ENCODE measurements around the gene MYRIP.

MYRIP gene

GRCh38 chr3:40179016-40179415 is 369.6 kb downstream of the MYRIP start:
- peak; percentile 69 for TF ChIP-seq CTCF (IDR thresholded peaks at IDR 0.05; ENCODE audit: borderline replicate concordance, insufficient read depth, low read depth, low read length)
- no peak overlapping the region for H3K4me3 ChIP-seq (ENCODE audit: low read depth, low read length)

- 0 out of 2 replicates have a peak, but pooled peaks have one; percentile 7 for TF ChIP-seq CTCF (IDR thresholded peaks at IDR 0.05; ENCODE audit: borderline replicate concordance, insufficient read depth, low read depth, low read length)
These were observed 371.8 kb downstream of the MYRIP start for GRCh38 chr3:40181182-40181581.

GRCh38 chr3:40185029-40185695 is 375.8 kb downstream of the MYRIP start:
- H3K4me3 ChIP-seq (ENCODE audit: low read depth, low read length), result peak overlapping the region; percentile 8
- TF ChIP-seq CTCF (IDR thresholded peaks at IDR 0.05; ENCODE audit: borderline replicate concordance, insufficient read depth, low read depth, low read length), result no peak

More at GRCh38 chr3:40181182-40181581, 371.8 kb downstream of the MYRIP start:
- H3K4me3 ChIP-seq (ENCODE audit: low read depth, low read length), result no peak overlapping the region

GRCh38 chr3:40186508-40186907 is 377.1 kb downstream of the MYRIP start:
- TF ChIP-seq CTCF (IDR thresholded peaks at IDR 0.05; ENCODE audit: borderline replicate concordance, insufficient read depth, low read depth, low read length), result no peak

GRCh38 chr3:40187945-40188344 is 378.5 kb downstream of the MYRIP start:
- H3K4me3 ChIP-seq (ENCODE audit: low read depth, low read length), result no peak overlapping the region
- no peak for TF ChIP-seq CTCF (IDR thresholded peaks at IDR 0.05; ENCODE audit: borderline replicate concordance, insufficient read depth, low read depth, low read length)

More at GRCh38 chr3:40186508-40186907, 377.1 kb downstream of the MYRIP start:
- H3K4me3 ChIP-seq (ENCODE audit: low read depth, low read length), result no peak overlapping the region

- TF ChIP-seq CTCF (IDR thresholded peaks at IDR 0.05; ENCODE audit: borderline replicate concordance, insufficient read depth, low read depth, low read length), result no peak
These were observed 379.7 kb downstream of the MYRIP start for GRCh38 chr3:40189118-40189517.

GRCh38 chr3:40190056-40190455 is 380.6 kb downstream of the MYRIP start:
- no peak overlapping the region for H3K4me3 ChIP-seq (ENCODE audit: low read depth, low read length)
- no peak for TF ChIP-seq CTCF (IDR thresholded peaks at IDR 0.05; ENCODE audit: borderline replicate concordance, insufficient read depth, low read depth, low read length)

More at GRCh38 chr3:40189118-40189517, 379.7 kb downstream of the MYRIP start:
- no peak overlapping the region for H3K4me3 ChIP-seq (ENCODE audit: low read depth, low read length)
